Measurements from ENCODE around the gene LMTK3. TPM values are rescaled to one million over a fixed set of nuclear protein-coding genes. Genes with fewer than 3 reads are reported as not detected.
"Not testable (repeated sequence)": the region's sequence is repeated elsewhere in the genome, so short reads cannot be mapped to it uniquely, and the experiment has no call there.

Gene LMTK3
- total RNA-seq, 4 donors from 2014 or later: 2.1 to 7.8 (median 2.8) TPM

DNA sequence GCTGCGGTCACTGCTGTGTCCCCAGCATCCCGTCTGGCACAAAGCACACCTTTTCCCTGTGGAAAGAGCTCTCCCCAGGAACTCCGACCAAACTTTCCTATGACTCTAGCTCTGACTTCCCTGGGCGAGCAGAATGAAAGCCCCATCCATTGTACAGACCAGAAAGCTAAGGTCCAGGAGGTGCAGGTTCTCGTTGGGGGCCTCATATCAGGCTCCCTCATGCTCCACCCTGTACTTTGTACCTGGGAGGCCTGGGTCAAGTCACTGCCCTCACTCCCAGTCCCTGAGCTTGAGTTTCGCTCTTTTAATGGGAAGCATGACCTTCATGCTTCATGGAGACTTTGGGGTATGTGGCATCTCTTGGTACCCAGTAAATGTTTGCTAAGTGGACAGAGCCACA, 24.1 kb downstream of the LMTK3 start:
- TF ChIP-seq POLR2A (IDR thresholded peaks at IDR 0.05) (no peak), CTCF (IDR thresholded peaks at IDR 0.05) (no peak)
- no peaks in the 10 kb centered on the region for H3K9me3 ChIP-seq
- peaks cover 7 to 66% (median 32%) of the 10 kb centered on the region in 3 donors for H3K4me1 ChIP-seq
- H3K4me3 ChIP-seq: no peak overlapping the region
- no peak for DNase-seq
- peaks cover 0 to 4% (median 0%) of the 10 kb centered on the region in 3 donors for H3K36me3 ChIP-seq
- WGBS, 2 donors: 55 to 63% methylated on average over 4 to 6 of the region's 6 CpGs
- no peaks in the 10 kb centered on the region for H3K27me3 ChIP-seq
- peak overlapping the region; percentile 76 to 89 (median 82) for H3K27ac ChIP-seq
- intact Hi-C loops (cut with DNase I): no loop called here

DNA sequence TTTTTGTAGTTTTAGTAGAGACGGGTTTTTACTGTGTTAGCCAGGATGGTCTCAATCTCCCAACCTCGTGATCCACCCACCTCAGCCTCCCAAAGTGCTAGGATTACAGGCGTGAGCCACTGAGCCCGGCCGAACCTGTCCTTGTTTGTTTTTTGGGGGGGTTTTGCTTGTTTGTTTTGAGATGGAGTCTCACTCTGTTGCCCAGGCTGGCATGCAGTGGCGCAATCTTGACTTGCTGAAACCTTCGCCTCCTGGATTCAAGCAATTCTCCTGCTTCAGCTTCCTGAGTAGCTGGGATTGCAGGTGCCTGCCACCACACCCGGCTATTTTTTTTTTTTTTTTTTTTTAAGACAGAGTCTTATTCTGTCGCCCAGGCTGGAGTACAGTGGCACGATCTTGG, 24.9 kb downstream of the LMTK3 start:
- DNase-seq; H3K9me3 ChIP-seq; intact Hi-C loops (cut with DNase I); H3K4me3 ChIP-seq; H3K27me3 ChIP-seq; H3K36me3 ChIP-seq: not testable (repeated sequence)
- WGBS, 2 donors: 43 to 44% methylated on average over 10 of the region's 10 CpGs
- Histone ChIP-seq H3K27ac (peak overlapping the region; percentile 28 to 89 (median 82)), H3K4me1 (peaks cover 7 to 66% (median 34%) of the 10 kb centered on the region in 3 donors)

DNA sequence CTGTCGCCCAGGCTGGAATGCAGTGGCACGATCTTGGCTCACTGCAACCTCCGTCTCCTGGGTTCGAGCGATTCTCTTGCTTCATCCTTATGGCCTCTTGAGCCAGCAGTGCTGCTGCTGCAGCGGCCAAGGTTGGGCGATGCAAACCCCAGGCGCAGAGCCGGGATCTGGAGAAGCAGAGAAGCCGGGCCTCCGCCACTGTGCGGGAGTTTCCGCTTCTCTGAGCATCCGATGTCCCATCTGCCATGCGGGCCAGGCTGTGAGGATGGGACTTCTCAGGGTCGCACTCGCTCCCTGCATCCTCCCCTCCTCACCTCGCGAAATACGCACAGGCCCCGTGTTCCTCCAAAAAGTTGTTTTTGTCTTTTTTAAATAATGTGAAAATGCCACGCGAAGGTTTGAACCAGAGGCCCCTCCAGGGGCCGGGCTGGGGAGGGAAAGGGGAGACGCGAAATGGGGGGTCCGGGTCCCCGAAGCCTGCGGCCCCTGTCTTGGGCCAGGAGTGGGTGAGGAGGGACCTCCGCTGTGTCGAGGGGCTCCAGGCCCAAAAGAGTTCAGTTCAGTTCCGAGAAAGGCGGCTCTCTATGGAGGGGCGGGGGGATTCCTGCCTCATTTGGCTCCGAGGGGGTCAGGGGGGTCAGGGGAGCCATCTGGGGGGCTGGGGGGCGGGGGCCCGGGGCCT, 26.6 kb downstream of the LMTK3 start:
- Histone ChIP-seq H3K27ac (no peak overlapping the region), H3K4me3 (no peak overlapping the region), H3K27me3 (no peaks in the 10 kb centered on the region), H3K9me3 (no peaks in the 10 kb centered on the region), H3K36me3 (peaks cover 0 to 4% (median 0%) of the 10 kb centered on the region in 3 donors), H3K4me1 (peaks cover 19 to 66% (median 43%) of the 10 kb centered on the region in 3 donors)
- 82 to 90% methylated on average over 2 to 19 of the region's 37 CpGs for WGBS, 2 donors
- intact Hi-C loops (cut with DNase I): no loop called here
- no peak for DNase-seq
- TF ChIP-seq CTCF (IDR thresholded peaks at IDR 0.05): no peak
- TF ChIP-seq POLR2A (IDR thresholded peaks at IDR 0.05): no peak

- Histone ChIP-seq H3K4me3 (no peak overlapping the region), H3K4me1 (peaks cover 22 to 65% (median 43%) of the 10 kb centered on the region in 3 donors), H3K9me3 (no peaks in the 10 kb centered on the region), H3K36me3 (peaks cover 0 to 4% (median under 1%) of the 10 kb centered on the region in 3 donors), H3K27ac (no peak overlapping the region), H3K27me3 (no peaks in the 10 kb centered on the region)
- no peak for DNase-seq
- TF ChIP-seq CTCF (IDR thresholded peaks at IDR 0.05) (no peak), POLR2A (IDR thresholded peaks at IDR 0.05) (no peak)
- intact Hi-C loops (cut with DNase I): no loop called here
- 78 to 79% methylated on average over 16 of the region's 16 CpGs for WGBS, 2 donors
These were observed 27.3 kb downstream of the LMTK3 start for GRCh38 chr19:48484247-48484893.

DNA sequence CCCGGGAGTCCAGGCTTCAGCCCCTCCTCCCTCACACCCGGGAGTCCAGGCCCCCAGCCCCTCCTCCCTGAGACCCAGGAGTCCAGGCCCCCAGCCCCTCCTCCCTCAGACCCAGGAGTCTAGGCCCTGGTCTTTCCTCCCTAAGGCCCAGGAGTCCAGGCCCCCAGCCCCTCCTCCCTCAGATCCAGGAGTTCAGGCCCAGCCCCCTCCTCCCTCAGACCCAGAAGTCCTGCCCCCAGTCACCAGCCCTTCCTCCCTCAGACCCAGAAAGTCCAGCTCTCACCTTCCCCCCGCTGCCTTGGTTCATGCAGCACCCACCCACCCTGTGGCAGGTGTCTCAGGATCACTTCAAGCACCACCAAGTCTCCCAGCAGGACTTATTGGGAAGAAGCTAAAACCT, 28.3 kb downstream of the LMTK3 start:
- intact Hi-C loops (cut with DNase I): no loop called here
- WGBS, 2 donors: 100% methylated on average over 1 of the region's 3 CpGs; no CpG with 5 or more reads in 1 of the 2 donors
- TF ChIP-seq CTCF (IDR thresholded peaks at IDR 0.05) (no peak), POLR2A (IDR thresholded peaks at IDR 0.05) (no peak)
- Histone ChIP-seq H3K9me3 (no peaks in the 10 kb centered on the region), H3K27ac (no peak overlapping the region), H3K4me1 (peaks cover 21 to 54% (median 38%) of the 10 kb centered on the region in 3 donors), H3K36me3 (peaks cover 5 to 15% (median 6%) of the 10 kb centered on the region in 3 donors), H3K4me3 (no peak overlapping the region), H3K27me3 (no peaks in the 10 kb centered on the region)
- no peak for DNase-seq
